ENCODE measurements around the gene CFL1.

CFL1 gene

DNA sequence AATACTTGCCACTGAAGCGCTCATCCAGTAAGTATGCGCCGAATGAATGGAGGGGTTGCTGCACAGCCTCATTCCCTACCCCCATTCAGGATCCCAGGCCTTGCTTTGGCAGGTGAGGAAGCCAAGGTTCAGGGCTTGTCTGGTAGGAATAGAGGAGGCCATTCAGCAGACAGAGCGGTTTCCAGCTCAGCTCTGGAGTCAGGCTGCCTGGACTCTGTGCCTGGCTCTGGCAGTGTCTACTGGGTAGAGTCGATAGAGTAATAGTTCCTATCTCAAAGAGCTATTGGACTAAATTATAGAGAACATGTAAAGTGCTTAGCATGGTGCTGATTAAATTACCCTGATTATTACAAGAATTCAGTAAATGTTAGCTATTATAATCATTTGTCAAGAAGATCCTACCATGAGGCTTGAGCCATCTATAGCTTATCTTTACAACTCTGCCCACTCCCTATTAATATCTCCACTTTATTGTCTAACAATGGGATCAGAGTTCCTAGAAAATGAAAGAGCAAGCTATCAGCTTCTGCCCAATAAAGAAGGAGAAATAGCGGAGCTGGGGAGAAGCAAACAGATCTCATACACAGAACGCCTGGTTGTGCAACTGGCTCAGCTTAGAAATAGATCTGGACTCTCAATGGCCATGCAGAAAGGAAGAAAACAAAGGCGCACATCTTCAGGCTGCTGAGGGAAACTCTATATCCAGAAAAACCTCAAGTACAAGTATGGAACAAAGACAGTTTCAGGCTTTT, 30.8 kb downstream of the CFL1 start:
- no peak for TF ChIP-seq CTCF (IDR thresholded peaks at IDR 0.05; ENCODE audit: low read depth, low read length)
- H3K4me3 ChIP-seq (ENCODE audit: low read depth, low read length) = no peak overlapping the region
- DNase-seq (ENCODE audit: low read depth, low spot score) = no peak
- in situ Hi-C loops (cut with HindIII; ENCODE audit: low sequenced_read_pairs) = no loop called here

GRCh38 chr11:65822776-65823528, 35.0 kb downstream of the CFL1 start:
- no peak for DNase-seq (ENCODE audit: low read depth, low spot score)
- in situ Hi-C loops (cut with HindIII; ENCODE audit: low sequenced_read_pairs) = no loop called here
- no peak for TF ChIP-seq CTCF (IDR thresholded peaks at IDR 0.05; ENCODE audit: low read depth, low read length)
- H3K4me3 ChIP-seq (ENCODE audit: low read depth, low read length) = no peak overlapping the region

DNA sequence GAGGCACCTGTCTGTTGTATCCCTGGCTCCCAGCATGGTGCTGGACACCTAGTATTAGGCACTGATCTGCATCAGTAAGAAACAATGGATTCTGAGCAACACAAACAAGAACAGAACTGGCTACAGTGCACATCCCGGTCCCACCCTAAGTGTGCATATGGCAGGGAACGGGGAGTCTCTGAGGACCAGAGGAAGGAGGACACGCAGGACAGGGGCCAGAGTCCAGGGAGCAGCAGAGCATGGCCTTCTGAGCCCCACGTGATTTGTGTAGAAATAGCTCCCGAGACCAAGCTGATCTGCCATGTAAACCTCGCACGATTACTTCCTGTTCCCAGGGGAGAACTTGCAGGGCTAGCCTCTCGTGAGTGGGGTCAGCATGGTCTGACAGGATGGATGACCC, 36.9 kb downstream of the CFL1 start:
- no peak overlapping the region for H3K4me3 ChIP-seq (ENCODE audit: low read depth, low read length)
- no peak for DNase-seq (ENCODE audit: low read depth, low spot score)
- TF ChIP-seq CTCF (IDR thresholded peaks at IDR 0.05; ENCODE audit: low read depth, low read length) = no peak
- in situ Hi-C loops (cut with HindIII; ENCODE audit: low sequenced_read_pairs) = no loop called here

DNA sequence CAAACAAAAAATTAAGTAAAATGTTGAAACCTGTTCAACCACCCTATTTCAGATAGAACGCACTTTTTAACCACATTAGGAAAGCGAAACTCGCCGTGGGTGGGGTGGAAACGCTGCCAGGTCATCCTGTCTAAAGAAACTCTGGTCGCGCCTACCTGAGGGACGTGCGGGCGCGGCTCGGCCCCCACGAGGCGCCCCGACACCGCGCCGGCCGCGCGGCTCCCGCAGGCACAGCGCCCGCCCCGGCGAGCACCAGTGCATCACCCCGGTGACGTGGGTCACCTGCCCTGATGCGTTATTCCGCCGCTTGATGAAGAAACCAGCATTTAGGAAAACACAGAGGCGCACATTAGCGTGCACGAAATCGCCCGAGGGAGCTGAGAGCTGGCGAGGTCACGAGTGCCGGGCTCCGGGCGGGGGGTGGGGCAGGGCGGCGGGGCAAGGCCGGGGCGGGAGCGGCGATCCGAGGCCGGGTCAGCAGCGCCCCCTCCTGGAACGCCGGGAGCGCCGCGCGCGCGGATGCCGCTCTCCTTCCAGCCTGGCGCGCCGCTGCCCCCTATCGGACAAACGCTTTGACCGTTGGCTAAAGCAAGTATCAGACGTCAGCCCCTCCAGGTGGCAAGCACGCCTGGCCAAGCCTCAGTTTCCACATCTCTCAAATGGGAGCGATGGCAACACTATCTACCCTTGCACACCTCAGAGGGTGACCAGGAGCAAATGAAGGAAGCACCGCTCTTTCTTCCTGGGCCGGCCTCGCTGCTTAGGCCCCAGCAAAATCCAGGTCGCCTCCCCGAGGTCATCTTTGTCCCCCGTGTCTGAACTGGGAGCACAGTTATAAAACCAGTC, 39.9 kb downstream of the CFL1 start:
- in situ Hi-C loops (cut with HindIII; ENCODE audit: low sequenced_read_pairs) = no loop called here
- H3K4me3 ChIP-seq (ENCODE audit: low read depth, low read length) = peak overlapping the region; percentile 53
- peak; percentile 95 for TF ChIP-seq CTCF (IDR thresholded peaks at IDR 0.05; ENCODE audit: low read depth, low read length)
- peak; percentile 85 for DNase-seq (ENCODE audit: low read depth, low spot score)

GRCh38 chr11:65817312-65817834, 40.6 kb downstream of the CFL1 start:
- in situ Hi-C loops (cut with HindIII; ENCODE audit: low sequenced_read_pairs) = no loop called here
- TF ChIP-seq CTCF (IDR thresholded peaks at IDR 0.05; ENCODE audit: low read depth, low read length) = no peak
- peak overlapping the region; percentile 53 for H3K4me3 ChIP-seq (ENCODE audit: low read depth, low read length)
- DNase-seq (ENCODE audit: low read depth, low spot score) = peak; percentile 6

GRCh38 chr11:65816696-65817095, 41.3 kb downstream of the CFL1 start:
- no peak for TF ChIP-seq CTCF (IDR thresholded peaks at IDR 0.05; ENCODE audit: low read depth, low read length)
- in situ Hi-C loops (cut with HindIII; ENCODE audit: low sequenced_read_pairs) = no loop called here
- no peak overlapping the region for H3K4me3 ChIP-seq (ENCODE audit: low read depth, low read length)

More at GRCh38 chr11:65816696-65817095, 41.3 kb downstream of the CFL1 start:
- DNase-seq (ENCODE audit: low read depth, low spot score) = no peak

Measured in astrocyte of the spinal cord (primary cell).